ENCODE data around the gene RAB11FIP3. TPM values are rescaled to one million over a fixed set of nuclear protein-coding genes. Genes with fewer than 3 reads are reported as not detected.

Gene RAB11FIP3
- total and polyA plus RNA-seq, 9 of the 15 experiments (the other 6 are each of a cell fraction or from before 2014, with no cell fraction given) = 0.46 to 13.1 (median 4.3) TPM

GRCh38 chr16:515175-515938 lies 89.9 kb downstream of the RAB11FIP3 start:
- H3K4me3 ChIP-seq = no peak overlapping the region
- no peak overlapping the region for H3K9ac ChIP-seq (ENCODE audit: insufficient read depth in 1 of 2, low read depth in 2 of 2, low read length in 2 of 2)
- H3K27ac ChIP-seq (ENCODE audit: extremely low read depth, low read depth, low read length) = no peak overlapping the region
- WGBS (ENCODE audit: insufficient coverage, low coverage, missing lambda C conversion rate) = 88% methylated on average over 33 of the region's 45 CpGs
- peaks cover 6% of the 10 kb centered on the region; the same call in 1 of the 3 replicates for H3K36me3 ChIP-seq (ENCODE audit: control insufficient read depth, insufficient read depth, low read length)
- no TSS peak for BruUV-seq (replicated peaks)
- no peaks in the 10 kb centered on the region for H3K27me3 ChIP-seq (ENCODE audit: control insufficient read depth in 2 of 2, insufficient read depth in 2 of 2, low read length in 2 of 2)
- ATAC-seq = no peak
- H3K9me3 ChIP-seq (replicated peaks; ENCODE audit: control insufficient read depth, insufficient read depth, low read depth, low read length) = no peaks in the 10 kb centered on the region
- no peak overlapping the region for H2AFZ ChIP-seq (ENCODE audit: low read depth, low read length)
- H3K9me1 ChIP-seq (ENCODE audit: control insufficient read depth, insufficient read depth, low read length) = no peaks in the 10 kb centered on the region
- in situ Hi-C loops (cut with MboI) = no loop called here
- DNase-seq (ENCODE audit: extremely low read depth in 1 of 4, low spot score in 3 of 4) = no peak
- no peaks in the 10 kb centered on the region for H4K20me1 ChIP-seq (replicated peaks; ENCODE audit: control insufficient read depth, insufficient read depth, low read length)
- no peak overlapping the region for H3K4me2 ChIP-seq (ENCODE audit: insufficient read depth, low read length)
- TF ChIP-seq ZBTB9 (CRISPR knock-in tag; IDR thresholded peaks at IDR 0.05) = no peak
- TF ChIP-seq ERF (CRISPR knock-in tag; IDR thresholded peaks at IDR 0.05) = no peak
- TF ChIP-seq CHD2 (IDR thresholded peaks at IDR 0.05; ENCODE audit: low read depth, low read length) = no peak
- TF ChIP-seq HMG20B (CRISPR knock-in tag; IDR thresholded peaks at IDR 0.05) = no peak
- no peak for TF ChIP-seq GTF2A2 (tag; IDR thresholded peaks at IDR 0.05)
- TF ChIP-seq SIN3B (IDR thresholded peaks at IDR 0.05; ENCODE audit: low read depth) = no peak
- no peak for TF ChIP-seq TFAP4 (CRISPR knock-in tag; IDR thresholded peaks at IDR 0.05; ENCODE audit: borderline replicate concordance)
- no peak for TF ChIP-seq HLTF (IDR thresholded peaks at IDR 0.05)
- TF ChIP-seq E2F3 (CRISPR knock-in tag; IDR thresholded peaks at IDR 0.05) = no peak
- no peak for TF ChIP-seq CEBPG (CRISPR knock-in tag; IDR thresholded peaks at IDR 0.05)
- no peak for TF ChIP-seq CEBPG (tag; conservative IDR thresholded peaks at IDR 0.05 in 1 of 2, IDR thresholded peaks at IDR 0.05 in 1 of 2)
- TF ChIP-seq TCFL5 (CRISPR knock-in tag; conservative IDR thresholded peaks at IDR 0.05) = no peak
- no peak for TF ChIP-seq POLR2B (IDR thresholded peaks at IDR 0.05; ENCODE audit: low read depth, partially characterized antibody)
- no peak for TF ChIP-seq PML (IDR thresholded peaks at IDR 0.05; ENCODE audit: low read length)
- TF ChIP-seq MLX (CRISPR knock-in tag; conservative IDR thresholded peaks at IDR 0.05) = no peak
- no peak for TF ChIP-seq ZNF347 (CRISPR knock-in tag; IDR thresholded peaks at IDR 0.05; ENCODE audit: low read depth)
- TF ChIP-seq TEAD4 (IDR thresholded peaks at IDR 0.05; ENCODE audit: low read length) = no peak
- no peak for TF ChIP-seq TEAD4 (CRISPR knock-in tag; IDR thresholded peaks at IDR 0.05; ENCODE audit: borderline replicate concordance)
- no peak for TF ChIP-seq EZH2 (IDR thresholded peaks at IDR 0.05; ENCODE audit: borderline replicate concordance, low read depth, low read length)
- no peak for TF ChIP-seq ATF2 (CRISPR knock-in tag; IDR thresholded peaks at IDR 0.05)
- H3K4me1 ChIP-seq (replicated peaks in 1 of 2; ENCODE audit: control insufficient read depth in 2 of 2, insufficient read depth in 2 of 2, low read length in 2 of 2) = peaks cover 2 to 38% of the 10 kb centered on the region in 2 experiments; a peak in 3 of 5 replicates
- intact Hi-C loops (cut with micrococcal nuclease) = no loop called here
- ChIA-PET POLR2A (interaction anchor here (1.3 kb wide), 1 partner anchor 14 kb away, joined by 4 read pairs; no protein-coding TSS in a partner anchor), CTCF (ENCODE audit: low intra/inter-chr PET ratio) (no interaction called here)
- FAIRE-seq = no peak
- no peaks in the 10 kb centered on the region for H3K79me2 ChIP-seq (ENCODE audit: control insufficient read depth, insufficient read depth, low read length)

Data from K562 (cell line).